HuH-7 (cell line): ENCODE data around the gene KCP.

Experiments used
- DNase-seq: peaks from one replicate; pipeline ENCODE4 v3.0.0; 2011; ENCODE audit warnings: low spot score

The KCP gene

GRCh38 chr7:128906766-128907559, 3.5 kb downstream of the KCP start:
- peak; percentile 6 for DNase-seq

- peak; percentile 4 for DNase-seq
Measured at GRCh38 chr7:128906001-128906765, 4.3 kb downstream of the KCP start.

DNA sequence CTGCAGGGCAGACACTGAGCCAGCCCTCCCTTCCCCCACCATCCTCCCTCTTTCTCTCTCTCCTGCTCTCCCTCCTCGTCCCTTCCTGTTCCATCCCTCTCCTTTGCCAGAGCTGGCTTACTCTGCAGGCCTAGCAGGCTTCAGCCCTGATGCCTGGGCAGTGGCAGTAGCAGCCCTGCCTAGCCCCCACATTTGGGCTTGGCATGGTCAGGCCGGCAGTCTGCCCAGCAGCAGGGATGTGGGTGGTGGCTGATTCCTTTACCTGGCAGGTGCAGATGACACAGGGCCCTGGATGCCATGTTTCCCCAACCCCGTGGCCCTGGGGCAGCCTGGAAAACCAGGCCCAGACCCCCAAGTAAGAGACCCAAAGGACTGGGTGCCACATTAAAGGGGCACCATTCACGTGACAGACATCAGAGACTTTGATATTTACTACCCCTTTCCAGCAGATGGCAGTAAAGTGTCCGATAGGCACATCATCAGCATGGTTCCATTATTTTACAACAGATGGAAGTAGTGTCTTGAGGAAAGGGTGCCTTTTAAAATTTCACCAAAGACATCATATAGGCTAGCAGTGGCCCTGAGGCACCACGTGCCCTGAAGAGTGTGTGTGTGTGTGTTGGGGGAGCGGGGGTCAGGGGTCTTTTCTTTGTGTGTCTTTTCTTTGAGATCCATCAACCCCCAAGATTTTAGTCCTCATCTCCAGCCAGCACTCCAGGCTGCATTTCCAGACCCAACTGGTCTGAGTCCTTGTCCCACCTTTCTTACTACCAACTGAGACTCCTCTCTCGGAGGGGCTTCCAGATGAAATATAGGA, 5.9 kb downstream of the KCP start:
- peak; percentile 74 for DNase-seq

DNA sequence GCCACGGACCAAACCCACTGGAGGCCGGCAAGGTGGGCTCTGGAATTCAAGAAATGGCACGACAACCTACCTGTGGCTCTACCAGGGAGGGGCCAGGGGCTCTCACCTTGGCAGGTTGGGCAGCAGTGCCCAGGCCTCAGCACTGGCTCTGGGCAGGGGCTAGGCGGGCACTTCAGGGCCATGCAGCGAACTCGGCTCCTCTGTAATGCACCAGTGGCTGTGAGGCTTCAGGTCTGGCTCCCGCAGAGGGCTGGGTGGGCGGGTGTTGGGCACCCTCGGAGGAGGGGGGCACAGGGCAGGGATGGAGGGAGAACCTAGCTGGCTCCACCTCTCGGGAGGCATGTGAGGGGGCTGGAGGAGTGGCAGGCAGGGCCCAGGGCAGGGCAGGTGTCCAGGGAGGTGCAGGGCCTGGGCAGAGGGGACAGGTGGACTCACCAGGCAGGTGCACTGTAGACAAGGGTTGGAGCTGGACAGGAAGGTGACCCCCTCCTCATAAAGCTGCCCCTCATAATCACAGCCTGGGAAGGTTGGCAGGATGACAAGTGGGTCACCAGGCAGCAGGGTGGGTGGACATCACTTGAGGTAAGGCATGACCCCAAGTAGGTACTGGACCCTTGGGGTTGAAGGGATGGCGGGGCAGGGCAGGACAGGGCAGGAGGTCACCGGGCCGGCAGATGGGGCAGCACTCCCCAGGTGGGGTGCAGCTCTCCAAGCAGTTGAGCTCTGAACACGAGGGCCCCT, 6.7 kb downstream of the KCP start:
- DNase-seq: no peak

GRCh38 chr7:128902761-128903585, 7.5 kb downstream of the KCP start:
- DNase-seq: no peak

DNA sequence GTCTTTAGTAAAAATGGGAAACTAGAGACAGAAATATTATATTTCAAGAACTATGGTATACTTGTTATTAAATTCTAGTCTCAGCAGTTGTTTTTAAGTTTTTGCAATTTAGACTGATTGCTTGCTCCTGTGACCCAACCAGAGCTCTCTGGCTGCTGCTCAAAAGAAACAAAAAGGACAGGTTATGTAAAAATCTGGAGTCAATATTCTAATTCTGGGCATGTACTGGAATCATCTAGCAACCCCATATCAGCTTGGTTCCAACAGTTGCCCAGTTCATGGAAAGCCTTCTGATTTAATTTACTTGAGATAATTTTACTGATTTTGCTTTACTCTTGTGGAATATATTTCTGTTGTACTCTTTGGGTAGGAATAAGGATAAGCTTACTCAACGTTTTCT, 10.3 kb downstream of the KCP start:
- no peak for DNase-seq

- DNase-seq: no peak
Measured at GRCh38 chr7:128899392-128899791, 11.1 kb downstream of the KCP start.

GRCh38 chr7:128895320-128895719, 15.2 kb downstream of the KCP start:
- no peak for DNase-seq

DNA sequence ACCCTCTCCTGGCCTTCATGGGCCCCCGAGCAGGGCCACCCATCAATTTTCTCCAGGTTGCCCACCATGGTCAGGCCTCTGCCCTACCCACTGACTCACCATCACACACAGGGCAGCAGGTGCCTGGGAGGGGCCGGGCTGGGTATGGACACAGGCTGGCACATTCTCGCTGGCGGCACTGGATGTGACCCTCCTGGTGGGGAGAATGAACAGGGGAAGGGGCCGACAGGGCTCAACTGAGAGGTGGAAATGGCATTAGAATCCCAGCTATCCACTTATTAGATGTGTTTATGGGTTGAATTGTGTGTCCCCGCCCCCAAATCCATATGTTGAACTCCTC, 16.4 kb downstream of the KCP start:
- no peak for DNase-seq

DNA sequence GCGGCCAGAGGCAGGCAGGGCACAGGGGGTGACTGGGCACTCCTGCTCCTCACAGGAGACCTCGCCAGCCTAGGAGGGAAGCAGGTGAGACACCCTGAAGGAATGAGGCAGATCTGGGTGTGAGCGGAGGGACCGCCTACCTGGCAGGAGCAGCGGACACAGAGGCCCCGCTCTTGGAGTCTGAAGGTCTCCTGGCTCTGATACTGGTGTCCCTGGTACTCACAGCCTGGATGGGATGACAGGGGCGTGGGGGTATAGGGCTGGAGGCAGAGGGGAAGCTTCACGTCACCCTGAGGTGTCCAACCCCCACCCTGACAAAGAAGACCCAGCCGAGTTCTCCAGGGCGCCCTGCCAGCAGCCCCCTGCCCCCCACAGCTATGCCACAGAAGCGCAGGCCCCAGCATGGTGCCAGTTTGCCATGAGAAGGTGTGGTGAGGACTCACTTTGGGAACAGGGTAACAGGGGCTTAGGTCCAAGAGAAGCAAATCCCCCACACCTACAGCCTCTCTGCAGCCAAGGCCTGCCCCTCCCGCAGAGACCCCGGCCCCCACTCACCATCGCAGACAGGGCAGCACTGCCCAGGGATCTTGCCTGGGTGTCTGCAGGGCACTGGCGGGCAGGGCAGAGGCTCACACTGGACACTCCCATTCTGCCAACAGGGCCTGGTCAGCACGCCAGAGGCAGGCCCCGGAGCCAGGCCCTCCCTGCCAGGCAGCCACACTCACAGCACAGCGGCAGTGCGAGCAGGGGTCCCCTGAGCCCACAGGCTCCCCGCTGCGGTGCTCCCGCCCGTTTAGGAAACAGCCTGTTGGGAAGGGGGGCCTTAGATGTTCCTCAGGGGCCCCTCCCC, 17.0 kb downstream of the KCP start:
- DNase-seq: no peak

DNA sequence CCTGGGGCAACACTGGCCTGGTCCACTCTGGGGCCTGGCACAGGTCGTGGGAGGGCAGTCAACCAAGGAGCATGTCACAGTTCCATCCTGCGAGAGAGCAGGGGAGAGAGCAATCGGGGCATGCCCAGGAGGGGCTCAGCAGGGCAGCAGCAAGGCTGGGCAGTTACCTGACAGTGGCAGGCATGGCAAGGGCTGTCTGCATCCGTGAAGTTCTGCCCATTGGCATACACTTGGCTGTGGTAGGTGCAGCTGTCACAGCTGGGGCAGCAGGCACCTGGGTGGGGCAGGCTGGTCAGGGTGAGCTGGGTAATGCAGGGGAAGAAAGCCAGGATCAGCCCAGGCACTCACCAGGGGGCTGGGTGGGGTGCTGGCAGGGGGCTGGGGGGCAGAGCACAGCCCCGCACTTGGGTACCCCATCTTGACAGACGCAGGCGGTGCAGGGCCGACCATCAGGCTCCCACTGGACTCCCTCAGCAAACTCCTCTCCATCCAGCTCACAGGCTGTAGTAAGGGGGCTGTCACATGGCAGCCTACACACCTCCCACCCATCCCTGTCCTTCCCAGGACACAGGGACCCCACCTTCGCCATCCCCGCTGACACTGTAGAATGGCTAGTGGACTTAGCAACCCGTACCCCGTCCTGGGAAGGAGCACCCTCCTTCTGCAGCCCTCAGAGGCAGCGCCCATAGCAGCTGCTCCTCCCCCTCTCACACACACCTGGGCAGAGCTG, 17.8 kb downstream of the KCP start:
- no peak for DNase-seq

- DNase-seq: no peak
Measured at GRCh38 chr7:128891942-128892269, 18.6 kb downstream of the KCP start.

DNA sequence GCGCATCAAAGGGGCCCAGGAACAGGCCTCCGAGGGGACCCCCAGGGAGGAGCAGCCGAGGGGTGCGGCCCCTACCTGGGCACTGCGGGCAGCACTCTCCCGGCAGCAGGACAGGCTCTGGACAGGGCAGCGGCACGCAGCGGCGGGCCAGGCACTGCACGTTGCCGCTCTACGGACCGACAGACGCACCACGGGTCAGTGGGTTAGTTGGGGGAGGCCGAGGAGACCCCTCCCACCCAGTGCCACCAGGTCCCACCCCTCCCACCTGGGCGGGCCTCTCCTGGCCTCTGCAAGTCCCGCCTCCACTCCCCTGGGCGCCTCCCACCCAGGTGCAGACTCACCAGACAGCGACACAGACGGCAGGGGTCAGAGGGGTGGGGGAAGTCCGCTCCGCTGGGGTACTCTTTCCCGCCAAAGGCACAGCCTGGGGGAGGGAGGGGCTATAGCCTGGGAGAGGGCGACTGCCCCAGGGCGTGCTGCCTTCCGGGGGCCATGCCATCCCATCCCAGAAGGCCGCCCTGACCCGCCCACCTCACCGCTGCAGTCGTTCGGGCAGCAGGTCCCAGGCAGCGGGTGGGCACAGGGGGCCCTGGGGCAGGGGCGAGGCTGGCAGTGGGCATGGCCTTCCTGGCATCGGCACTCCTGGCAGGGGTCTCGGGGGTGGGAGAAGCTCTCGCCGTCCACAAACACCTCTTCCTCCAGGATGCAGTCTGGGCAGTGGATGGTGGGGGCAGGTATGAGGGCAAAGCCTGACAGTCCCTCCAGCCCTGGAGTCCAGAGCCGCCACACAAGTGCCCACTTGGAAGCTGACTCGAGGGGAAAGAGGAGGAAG, 19.2 kb downstream of the KCP start:
- peak; percentile 68 for DNase-seq

DNA sequence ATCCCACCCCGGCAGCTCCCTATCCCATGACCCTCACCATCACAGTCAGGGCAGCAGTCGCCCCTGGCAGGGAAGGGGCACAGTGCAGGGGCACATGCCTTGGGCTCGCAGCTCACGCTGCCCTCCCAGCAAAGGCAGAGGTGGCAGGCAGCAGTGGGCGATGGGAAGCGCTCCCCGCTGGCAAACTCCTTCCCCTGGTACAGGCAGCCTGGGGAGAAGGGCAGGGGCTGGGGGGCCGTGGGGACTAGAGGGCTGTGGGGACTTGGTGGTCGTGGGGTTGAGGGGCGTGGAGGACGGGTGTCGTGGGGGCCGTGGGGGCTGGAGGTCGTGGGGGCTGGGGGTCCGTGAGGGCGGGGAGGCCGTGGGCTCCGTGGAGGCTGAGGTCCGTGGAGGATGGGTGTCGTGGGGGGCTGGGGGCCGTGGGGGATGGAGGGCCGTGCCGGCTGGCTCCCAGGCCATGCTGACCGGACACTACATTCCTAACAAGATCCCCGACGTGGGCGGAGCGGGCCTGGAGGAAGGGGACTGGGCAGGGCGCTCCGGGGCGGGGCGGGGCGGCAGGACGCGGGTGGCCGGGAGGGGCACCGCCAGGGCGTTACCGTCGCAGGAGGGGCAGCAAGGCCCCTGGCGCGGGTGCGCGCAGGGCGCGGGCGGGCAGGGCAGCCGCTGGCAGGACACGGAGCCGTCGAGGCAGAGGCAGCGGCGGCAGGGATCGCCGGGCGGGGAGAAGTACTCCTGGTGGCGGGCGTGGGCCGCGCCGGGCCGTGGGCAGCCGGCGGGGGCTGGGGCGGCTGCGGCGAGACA, 20.0 kb downstream of the KCP start:
- DNase-seq: peak; percentile 77

- no peak for DNase-seq
Measured at GRCh38 chr7:128889121-128889520, 21.4 kb downstream of the KCP start.

GRCh38 chr7:128888756-128889095, 21.8 kb downstream of the KCP start:
- no peak for DNase-seq

DNA sequence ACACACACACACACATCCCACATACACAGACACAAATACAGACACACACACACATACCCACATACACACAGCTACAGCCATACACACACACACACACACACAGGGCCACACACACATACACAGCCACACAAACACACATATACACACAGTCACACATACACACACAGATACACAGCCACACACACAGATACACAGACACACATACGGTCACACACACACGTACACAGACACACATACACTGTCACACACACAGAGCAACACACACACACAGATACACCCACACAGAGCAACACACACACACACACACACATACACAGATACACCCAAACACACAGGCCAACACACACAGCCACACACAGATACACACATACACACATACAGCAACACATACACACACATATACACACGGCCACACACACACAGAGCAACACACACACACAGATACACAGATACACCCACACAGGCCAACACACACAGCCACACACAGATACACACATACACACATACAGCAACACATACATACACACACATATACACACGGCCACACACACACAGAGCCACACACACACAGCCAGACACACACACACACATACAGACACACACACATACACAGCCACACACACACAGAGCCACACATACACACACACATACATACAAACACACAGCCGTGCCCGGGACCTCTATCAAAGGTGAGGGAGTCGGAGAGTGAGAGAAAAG, 22.3 kb downstream of the KCP start:
- no peak for DNase-seq
